ENCODE results near the gene TBC1D19. TPM values are rescaled to one million over a fixed set of nuclear protein-coding genes. Genes with fewer than 3 reads are reported as not detected.
"Not testable (repeated sequence)": the region's sequence is repeated elsewhere in the genome, so short reads cannot be mapped to it uniquely, and the experiment has no call there.

TBC1D19 gene
- total and polyA plus RNA-seq, 2 experiments from 2014 or later = 7.9 to 21.9 TPM

- Histone ChIP-seq H3K27ac (no peak overlapping the region), H3K36me3 (replicated peaks; ENCODE audit: insufficient read depth, low read depth) (no peaks in the 10 kb centered on the region), H3K27me3 (no peaks in the 10 kb centered on the region), H4K20me1 (ENCODE audit: insufficient read depth, poor library complexity, severe bottlenecking) (no peaks in the 10 kb centered on the region), H3K9me3 (ENCODE audit: low read depth) (no peaks in the 10 kb centered on the region), H3K4me2 (no peak overlapping the region), H3K79me2 (no peaks in the 10 kb centered on the region), H3K4me1 (ENCODE audit: insufficient read depth) (no peaks in the 10 kb centered on the region), H3K9me2 (replicated peaks; ENCODE audit: insufficient read depth) (no peaks in the 10 kb centered on the region), H2AFZ (no peak overlapping the region), H3K4me3 (no peak overlapping the region)
- no peak for DNase-seq (ENCODE audit: low spot score)
- 88% methylated on average over 2 of the region's 2 CpGs for WGBS (ENCODE audit: low lambda C conversion rate, missing lambda C conversion rate)
- TF ChIP-seq EZH2 (IDR thresholded peaks at IDR 0.05; ENCODE audit: borderline replicate concordance) (no peak), EZH2phosphoT487 (IDR thresholded peaks at IDR 0.05; ENCODE audit: low read depth, severe bottlenecking, unreplicated experiment) (no peak), CTCF (IDR thresholded peaks at IDR 0.05; ENCODE audit: poor library complexity) (no peak)
Observed at GRCh38 chr4:26670903-26671537, 87.1 kb downstream of the TBC1D19 start.

DNA sequence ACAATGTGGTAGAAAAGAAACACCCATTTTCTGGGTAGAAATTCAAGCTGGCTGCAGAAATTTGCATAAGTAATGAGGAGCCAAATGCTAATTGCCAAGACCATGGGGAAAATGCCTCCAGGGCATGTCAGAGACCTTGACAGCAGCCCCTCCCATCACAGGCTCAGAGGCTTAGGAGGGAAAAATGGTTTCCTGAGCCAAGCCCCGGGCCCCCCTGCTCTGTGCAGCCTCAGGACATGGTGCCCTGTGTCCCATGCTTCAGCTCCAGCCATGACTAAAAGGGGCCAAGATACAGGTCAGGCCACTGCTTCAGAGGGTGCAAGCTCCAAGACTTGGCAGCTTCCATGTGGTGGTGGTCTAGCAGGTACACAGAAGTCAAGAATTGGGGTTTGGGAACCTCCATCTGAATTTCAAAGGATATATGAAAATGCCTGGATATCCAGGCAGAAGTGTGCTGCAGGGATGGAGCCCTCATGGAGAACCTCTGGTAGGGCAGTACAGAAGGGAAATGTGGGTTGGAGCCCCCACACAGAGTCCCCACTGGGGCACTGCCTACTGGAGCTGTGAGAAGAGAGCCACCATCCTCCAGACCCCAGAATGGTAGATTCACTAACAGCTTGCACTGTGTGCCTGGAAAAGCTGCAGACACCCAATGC lies 95.3 kb downstream of the TBC1D19 start:
- not testable (repeated sequence) for H3K27me3 ChIP-seq; H3K36me3 ChIP-seq (replicated peaks; ENCODE audit: insufficient read depth, low read depth); DNase-seq (ENCODE audit: low spot score); H3K4me1 ChIP-seq (ENCODE audit: insufficient read depth); H4K20me1 ChIP-seq (ENCODE audit: insufficient read depth, poor library complexity, severe bottlenecking); H3K4me3 ChIP-seq; H3K27ac ChIP-seq; H3K79me2 ChIP-seq; H2AFZ ChIP-seq; H3K9me2 ChIP-seq (replicated peaks; ENCODE audit: insufficient read depth); H3K9me3 ChIP-seq (ENCODE audit: low read depth); H3K4me2 ChIP-seq
- 82% methylated on average over 1 of the region's 1 CpG for WGBS (ENCODE audit: low lambda C conversion rate, missing lambda C conversion rate)

- H2AFZ ChIP-seq = no peak overlapping the region
- H3K79me2 ChIP-seq = no peaks in the 10 kb centered on the region
- H4K20me1 ChIP-seq (ENCODE audit: insufficient read depth, poor library complexity, severe bottlenecking) = no peaks in the 10 kb centered on the region
- H3K4me3 ChIP-seq = no peak overlapping the region
- H3K4me2 ChIP-seq = no peak overlapping the region
- no peaks in the 10 kb centered on the region for H3K27me3 ChIP-seq
- no peaks in the 10 kb centered on the region for H3K36me3 ChIP-seq (replicated peaks; ENCODE audit: insufficient read depth, low read depth)
- no peak overlapping the region for H3K27ac ChIP-seq
- H3K9me2 ChIP-seq (replicated peaks; ENCODE audit: insufficient read depth) = no peaks in the 10 kb centered on the region
- no peaks in the 10 kb centered on the region for H3K4me1 ChIP-seq (ENCODE audit: insufficient read depth)
- TF ChIP-seq EZH2 (IDR thresholded peaks at IDR 0.05; ENCODE audit: borderline replicate concordance) = no peak
- no peak for TF ChIP-seq EZH2phosphoT487 (IDR thresholded peaks at IDR 0.05; ENCODE audit: low read depth, severe bottlenecking, unreplicated experiment)
- no peak for TF ChIP-seq CTCF (IDR thresholded peaks at IDR 0.05; ENCODE audit: poor library complexity)
- DNase-seq (ENCODE audit: low spot score) = no peak
- H3K9me3 ChIP-seq (ENCODE audit: low read depth) = no peaks in the 10 kb centered on the region
- WGBS (ENCODE audit: low lambda C conversion rate, missing lambda C conversion rate) = 79% methylated on average over 3 of the region's 3 CpGs
Observed at GRCh38 chr4:26682436-26682835, 98.6 kb downstream of the TBC1D19 start.

DNA sequence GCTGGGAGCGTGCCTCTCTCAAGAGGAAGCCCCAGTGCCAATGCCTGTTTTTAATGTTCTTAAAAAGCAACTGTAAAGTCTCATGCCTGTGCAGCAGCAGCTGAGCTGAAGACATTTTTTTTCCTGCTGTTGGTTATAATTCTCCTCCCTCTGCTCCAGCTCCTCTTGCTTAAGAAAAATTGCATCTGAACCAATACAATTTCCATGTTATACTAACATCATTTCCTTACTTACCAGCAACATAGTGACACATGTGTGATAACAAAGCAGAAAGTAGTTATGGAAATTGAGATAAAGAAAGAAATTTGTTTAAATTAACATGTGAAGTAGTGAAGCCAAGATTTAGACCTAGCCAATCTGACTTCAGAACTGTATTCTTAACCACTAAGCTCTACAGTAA lies 101.4 kb downstream of the TBC1D19 start:
- H3K36me3 ChIP-seq (replicated peaks; ENCODE audit: insufficient read depth, low read depth) = no peaks in the 10 kb centered on the region
- H3K9me3 ChIP-seq (ENCODE audit: low read depth) = no peaks in the 10 kb centered on the region
- H2AFZ ChIP-seq = no peak overlapping the region
- no peak overlapping the region for H3K4me2 ChIP-seq
- H3K9me2 ChIP-seq (replicated peaks; ENCODE audit: insufficient read depth) = no peaks in the 10 kb centered on the region
- H3K4me1 ChIP-seq (ENCODE audit: insufficient read depth) = no peaks in the 10 kb centered on the region
- no peak for TF ChIP-seq EZH2phosphoT487 (IDR thresholded peaks at IDR 0.05; ENCODE audit: low read depth, severe bottlenecking, unreplicated experiment)
- TF ChIP-seq CTCF (IDR thresholded peaks at IDR 0.05; ENCODE audit: poor library complexity) = no peak
- no peak for TF ChIP-seq EZH2 (IDR thresholded peaks at IDR 0.05; ENCODE audit: borderline replicate concordance)
- no peaks in the 10 kb centered on the region for H3K79me2 ChIP-seq
- H3K27me3 ChIP-seq = no peaks in the 10 kb centered on the region
- no peak overlapping the region for H3K4me3 ChIP-seq
- no peak for DNase-seq (ENCODE audit: low spot score)
- H3K27ac ChIP-seq = no peak overlapping the region
- 96% methylated on average over 1 of the region's 1 CpG for WGBS (ENCODE audit: low lambda C conversion rate, missing lambda C conversion rate)
- no peaks in the 10 kb centered on the region for H4K20me1 ChIP-seq (ENCODE audit: insufficient read depth, poor library complexity, severe bottlenecking)

All from hepatocyte (in vitro differentiated cells).